Stimulated activated CD8-positive, alpha-beta memory T cell treated with anti-CD3 and anti-CD28 coated beads, Interleukin-12 subunit alpha, Interleukin-12 subunit beta, amount 100 ng/mL, for 24 hours (primary cell): Measurements from ENCODE around the gene WDR18.
"Not testable (repeated sequence)": the region's sequence is repeated elsewhere in the genome, so short reads cannot be mapped to it uniquely, and the experiment has no call there.

Experiments
- DNase-seq: peaks from one replicate; pipeline ENCODE4 v3.0.0-alpha.2; 2020; ENCODE audit errors: extremely low read depth

Gene WDR18

DNA sequence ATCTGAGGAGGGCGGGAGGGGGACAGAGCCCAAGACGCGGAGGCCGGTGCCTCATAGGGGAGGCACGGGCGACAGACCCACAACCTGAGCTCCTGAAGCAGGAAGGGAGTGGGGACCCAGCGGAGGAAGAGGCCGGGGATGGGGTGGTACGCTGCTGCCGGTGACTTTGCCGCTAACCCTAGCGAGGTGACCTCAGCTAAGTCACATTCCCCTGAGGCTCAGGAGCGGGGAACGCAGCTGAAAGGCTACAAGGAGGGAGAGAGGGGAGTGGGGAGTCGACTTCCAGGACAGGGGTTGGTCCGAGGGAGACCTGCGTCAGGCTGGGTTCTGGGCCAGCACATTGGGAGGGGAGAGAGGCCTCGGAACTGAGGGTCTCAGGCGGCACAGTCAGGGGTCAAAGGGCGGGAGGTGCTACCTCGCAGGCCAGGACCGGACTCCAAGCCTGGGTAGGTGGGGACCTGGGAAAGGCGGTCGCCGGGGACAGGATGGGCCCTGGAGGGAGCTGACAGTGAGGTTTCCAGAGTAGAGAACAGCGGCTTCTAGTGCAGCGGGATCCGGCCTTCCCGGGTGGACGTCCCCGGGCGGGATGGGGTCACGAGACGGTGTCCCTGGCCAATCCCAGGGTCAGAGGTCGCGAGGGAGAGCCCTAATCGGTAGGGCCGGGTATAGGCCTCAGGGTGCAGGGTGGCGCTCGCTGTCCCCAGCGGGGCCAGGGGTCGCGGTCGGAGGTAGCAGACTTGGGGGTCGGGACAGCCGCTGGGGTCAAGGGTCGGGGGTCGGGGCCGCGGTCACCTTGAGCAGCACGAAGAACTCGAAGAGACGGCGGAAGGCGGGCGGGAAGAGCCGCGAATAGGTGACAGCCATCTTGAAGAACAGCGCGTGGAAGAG is 36.1 kb downstream of the WDR18 start:
- DNase-seq: no peak

- peak; percentile 92 for DNase-seq
These were observed 36.8 kb downstream of the WDR18 start, which contains the start of gene TMEM259 for GRCh38 chr19:1020868-1021425. Gene TMEM259, minus strand, starts transcription at chr19:1021123. Its CDS starts 127 bp downstream, at chr19:1020996.

DNA sequence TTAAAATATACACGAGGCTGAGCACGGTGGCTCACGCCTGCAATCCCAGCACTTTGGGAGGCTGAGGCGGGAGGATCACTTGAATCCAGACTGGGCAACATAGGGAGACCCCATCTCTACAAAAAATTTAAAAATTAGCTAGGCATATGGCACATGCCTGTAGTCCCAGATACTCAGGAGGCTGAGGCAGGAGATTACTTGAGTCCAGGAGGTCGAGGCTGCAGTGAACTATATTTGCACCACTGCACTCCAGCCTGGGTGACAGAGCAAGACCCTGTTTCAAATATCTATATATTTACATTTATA is 39.7 kb downstream of the WDR18 start:
- not testable (repeated sequence) for DNase-seq

DNA sequence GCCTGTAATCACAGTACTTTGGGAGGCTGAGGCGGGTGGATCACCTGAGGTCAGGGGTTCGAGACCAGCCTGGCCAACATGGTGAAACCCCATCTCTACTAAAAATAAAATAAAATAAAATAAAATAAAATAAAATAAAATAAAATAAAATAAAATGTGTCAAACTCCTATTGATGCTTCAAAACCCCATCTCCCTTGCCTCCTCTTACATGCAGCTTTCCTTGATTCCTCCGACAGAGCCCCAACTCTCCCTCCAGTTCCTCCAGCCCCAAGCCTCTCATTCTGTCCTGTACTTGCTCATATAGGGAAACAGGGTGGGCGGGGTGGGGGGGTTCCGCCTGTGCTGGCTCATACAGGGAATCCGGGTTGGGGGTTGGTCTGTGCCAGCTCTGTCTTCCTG is 40.9 kb downstream of the WDR18 start:
- not testable (repeated sequence) for DNase-seq

GRCh38 chr19:1025960-1026782 is 42.0 kb downstream of the WDR18 start, which contains the start of gene CNN2:
Gene CNN2, plus strand, starts transcription at chr19:1026608. Its CDS starts 54 bp downstream, at chr19:1026662.
- no peak for DNase-seq

DNA sequence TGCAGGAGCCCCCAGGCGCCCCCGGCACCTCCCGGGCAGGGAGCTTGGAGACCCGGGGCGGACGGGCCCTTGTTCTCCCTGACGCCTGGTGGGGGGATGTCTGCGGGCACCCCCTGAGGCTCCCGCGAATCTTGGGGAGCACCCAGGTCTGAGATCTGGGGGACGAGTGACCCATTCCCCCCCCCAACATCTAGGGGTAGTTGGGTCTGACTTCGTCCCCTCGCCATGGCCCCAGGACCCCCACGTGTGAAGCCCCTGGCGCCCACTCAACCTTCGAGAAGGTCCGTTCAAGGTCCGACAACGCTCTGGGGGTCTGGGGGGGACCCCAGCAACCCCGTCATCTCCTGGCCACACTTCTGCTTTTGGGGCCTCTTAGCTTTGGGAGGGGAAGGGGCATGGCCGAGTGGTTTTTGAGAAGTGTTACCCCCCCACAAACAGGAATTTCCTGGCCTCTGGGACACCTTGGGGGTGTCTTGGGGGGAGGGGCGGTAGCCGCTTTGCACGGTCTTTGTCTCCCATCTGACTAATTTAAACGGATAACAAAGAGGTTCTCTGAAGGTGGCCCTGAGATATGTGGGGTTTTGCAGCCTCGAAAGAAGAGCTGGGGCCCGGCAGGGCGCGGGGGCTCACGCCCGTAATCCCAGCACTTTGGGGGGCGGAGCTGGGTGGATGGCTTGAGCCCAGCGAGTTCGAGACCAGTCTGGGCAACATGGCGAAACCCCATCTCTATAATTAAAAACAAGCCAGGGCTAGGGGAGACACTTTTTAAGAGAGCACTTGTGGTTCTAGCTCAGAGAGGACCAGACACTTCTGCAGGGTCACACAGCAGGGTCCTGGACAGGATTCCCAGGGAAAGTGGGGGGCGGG is 42.9 kb downstream of the WDR18 start:
- no peak for DNase-seq

DNA sequence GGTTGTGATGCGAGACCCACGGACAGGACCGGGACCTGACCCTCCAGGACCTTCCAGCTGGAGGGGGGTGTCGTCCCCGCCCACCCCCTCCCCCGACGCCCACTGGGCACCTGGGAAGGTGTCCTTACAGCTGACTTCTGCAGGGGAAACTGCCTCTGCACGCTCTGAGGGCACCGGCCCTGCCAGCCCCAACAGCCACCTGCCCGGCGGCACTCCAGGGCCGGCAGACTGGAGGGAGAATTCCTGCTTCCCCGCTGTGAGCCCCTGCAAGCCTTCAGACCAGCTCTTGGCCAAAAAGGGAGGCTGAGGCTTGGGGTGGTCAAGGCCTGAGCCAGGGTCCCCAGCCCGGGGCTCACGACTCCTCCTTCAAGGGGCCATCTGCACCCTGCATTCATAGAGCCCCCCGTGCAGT is 43.5 kb downstream of the WDR18 start:
- no peak for DNase-seq

DNA sequence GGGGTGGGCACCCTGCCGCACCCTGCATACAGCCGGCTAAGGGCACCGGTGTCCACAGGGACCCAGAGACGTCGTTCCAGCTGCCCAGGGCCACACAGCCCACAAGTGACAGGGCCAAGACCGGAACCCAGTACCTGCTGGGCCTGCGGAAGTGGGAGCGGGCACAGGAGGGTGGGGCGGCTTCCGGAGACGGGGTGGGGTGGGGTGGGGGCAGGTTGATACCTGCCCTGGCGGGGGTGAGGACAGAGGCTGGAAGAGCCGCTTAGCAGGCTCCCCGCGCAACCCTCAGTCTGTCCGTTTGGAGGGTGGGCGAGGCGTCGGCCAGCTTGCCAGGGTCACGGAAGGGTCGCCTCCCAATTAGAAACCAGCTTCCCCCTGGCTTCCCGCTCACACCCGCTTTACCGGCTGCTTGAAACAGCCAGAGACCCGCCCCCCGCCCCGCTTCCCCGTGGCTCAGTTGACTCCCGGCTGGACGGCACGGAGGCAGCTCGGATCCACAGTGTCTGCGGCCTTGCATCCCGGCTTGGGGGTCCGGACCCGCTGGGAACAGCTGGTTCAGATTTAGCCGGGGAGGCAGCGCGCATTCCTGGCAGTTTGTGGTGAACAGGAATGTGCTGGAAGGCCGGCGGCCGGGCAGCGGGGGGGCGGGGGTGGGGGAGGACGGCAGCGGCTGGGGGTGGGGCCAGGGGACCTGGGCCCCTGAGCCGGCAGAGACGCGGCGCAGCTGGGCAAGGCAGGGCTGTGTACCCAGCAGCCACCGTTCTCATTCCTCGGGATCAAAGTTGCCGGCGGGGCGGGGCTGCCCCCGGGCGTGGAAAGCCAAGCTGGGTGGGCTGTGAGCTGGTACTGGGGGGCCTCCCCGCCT is 44.1 kb downstream of the WDR18 start:
- no peak for DNase-seq

DNA sequence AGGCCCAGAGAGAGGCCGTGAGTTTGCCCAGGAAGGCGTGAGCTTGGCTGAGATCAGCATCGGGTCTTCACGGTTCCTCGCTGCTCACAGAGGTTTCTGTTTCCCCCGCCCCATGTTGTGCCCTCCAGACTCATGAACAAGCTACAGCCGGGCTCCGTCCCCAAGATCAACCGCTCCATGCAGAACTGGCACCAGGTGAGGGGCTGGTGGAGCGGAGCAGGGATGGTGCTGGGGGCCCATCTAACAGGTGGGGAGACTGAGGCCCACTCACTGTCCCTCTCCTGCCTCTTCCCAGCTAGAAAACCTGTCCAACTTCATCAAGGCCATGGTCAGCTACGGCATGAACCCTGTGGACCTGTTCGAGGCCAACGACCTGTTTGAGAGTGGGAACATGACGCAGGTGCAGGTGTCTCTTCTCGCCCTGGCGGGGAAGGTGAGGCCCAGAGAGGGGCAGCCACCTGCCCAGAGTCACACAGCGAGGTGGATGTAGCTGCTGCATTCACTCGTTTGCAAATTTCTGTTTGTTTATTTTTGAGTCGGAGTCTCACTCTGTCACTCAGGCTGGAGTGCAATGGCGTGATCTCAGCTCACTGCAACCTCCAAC is 48.2 kb downstream of the WDR18 start:
- DNase-seq: no peak

DNA sequence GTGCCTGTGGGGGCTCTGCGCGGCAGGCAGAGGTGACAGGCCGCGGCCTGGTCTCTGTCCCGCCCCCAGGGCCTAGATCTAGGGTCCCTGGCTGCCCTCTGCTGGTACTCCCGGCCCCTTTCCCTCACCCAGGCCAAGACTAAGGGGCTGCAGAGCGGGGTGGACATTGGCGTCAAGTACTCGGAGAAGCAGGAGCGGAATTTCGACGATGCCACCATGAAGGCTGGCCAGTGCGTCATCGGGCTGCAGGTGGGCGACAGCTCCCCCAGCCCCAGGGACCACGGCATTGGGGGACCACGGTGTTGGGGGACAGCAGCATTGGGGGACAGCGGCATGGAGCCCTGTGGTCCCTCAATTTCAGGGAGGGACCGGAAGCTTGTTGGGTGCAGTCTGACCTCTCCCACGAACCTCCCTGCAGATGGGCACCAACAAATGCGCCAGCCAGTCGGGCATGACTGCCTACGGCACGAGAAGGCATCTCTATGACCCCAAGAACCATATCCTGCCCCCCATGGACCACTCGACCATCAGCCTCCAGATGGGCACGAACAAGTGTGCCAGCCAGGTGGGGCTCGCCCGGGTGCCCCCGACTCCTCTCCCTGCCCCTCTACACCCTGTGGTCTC is 52.0 kb downstream of the WDR18 start:
- DNase-seq: no peak

DNA sequence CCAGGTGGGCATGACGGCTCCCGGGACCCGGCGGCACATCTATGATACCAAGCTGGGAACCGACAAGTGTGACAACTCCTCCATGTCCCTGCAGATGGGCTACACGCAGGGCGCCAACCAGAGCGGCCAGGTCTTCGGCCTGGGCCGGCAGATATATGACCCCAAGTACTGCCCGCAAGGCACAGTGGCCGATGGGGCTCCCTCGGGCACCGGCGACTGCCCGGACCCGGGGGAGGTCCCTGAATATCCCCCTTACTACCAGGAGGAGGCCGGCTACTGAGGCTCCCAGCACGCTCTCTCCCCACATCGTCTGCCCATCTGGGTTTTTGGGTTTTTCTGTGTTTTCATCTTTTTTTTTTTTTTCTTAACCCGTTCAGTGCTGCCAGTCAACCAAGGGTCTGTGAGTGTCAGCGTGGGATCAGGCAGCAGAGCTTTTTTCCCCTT is 53.5 kb downstream of the WDR18 start:
- DNase-seq: no peak

DNA sequence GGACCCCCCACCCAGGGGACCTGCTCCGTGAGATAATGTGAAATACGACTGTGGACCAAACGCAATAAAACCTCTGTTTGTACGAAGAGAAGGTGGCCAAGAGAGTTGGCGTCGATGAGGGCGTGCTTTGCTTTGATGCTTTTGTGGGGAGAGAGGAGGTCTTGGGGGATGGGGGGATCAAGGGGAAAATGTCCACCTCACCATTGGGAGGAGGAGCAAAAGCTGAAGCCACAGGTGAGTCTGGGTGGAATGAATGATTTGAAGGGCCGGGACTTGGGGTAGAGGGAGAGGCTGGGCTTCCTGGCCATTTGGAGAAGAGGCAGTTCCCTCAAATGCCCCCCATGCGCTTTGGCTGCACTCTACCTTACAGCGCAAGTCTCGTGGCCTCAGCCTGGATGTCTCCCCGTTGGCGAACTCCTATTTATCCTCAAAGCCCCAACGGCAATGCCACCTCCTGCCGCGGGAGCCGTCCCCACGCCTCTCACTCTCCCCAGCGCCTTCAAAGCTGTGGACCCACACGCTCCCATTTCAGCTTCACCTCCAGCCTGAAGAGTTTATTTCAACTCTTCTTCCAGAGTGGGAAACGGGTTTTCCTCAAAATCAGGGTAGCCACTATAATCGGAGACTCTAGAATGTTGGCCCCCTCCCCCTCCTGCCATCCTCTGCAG is 55.0 kb downstream of the WDR18 start:
- no peak for DNase-seq

DNA sequence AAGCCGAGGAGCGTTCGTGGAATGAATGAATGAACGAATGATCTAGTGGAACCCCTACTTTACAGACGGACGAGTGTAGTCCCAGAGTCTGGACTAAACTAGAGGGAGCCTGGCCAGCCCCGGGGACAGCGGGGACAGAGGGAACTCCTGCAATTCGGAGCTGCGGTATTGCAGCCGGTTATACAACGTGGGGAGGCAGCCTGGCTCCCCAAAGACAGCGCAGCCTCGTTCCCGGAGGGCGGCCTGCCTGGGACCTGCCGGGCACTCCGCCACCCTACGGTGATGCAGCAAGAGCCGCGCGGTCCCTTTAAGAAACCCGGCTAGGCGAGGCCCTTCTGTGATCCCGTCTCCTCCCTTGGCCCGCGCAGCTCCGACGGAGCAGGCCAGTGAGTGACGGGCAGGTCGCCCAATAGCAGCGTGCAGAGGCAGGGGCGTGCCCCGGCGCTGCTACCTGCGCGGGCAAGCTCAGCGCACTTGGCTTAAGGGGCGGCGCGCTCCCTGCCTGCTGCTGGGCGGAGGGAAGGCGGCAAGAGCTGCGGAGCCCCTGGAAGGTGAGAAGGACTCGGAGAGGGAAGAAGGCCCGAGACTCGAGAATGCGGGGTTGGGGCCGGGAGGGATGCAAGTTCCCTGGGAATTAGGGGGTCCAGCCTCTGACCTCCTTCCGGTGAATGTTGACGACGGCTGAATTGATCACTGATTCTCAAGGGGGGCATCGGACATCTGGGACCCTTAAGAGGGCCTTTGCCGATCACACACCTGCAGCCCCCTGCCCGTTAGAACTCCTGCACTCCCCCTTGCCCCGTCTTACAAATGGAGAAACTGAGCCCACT is 55.7 kb downstream of the WDR18 start, which contains the start of gene ABCA7:
ABCA7 (plus strand) TSS at position 462 of the 830 bp plus-strand sequence. CDS start 1,255 bp downstream, outside the sequence.
- peak; percentile 99 for DNase-seq

DNA sequence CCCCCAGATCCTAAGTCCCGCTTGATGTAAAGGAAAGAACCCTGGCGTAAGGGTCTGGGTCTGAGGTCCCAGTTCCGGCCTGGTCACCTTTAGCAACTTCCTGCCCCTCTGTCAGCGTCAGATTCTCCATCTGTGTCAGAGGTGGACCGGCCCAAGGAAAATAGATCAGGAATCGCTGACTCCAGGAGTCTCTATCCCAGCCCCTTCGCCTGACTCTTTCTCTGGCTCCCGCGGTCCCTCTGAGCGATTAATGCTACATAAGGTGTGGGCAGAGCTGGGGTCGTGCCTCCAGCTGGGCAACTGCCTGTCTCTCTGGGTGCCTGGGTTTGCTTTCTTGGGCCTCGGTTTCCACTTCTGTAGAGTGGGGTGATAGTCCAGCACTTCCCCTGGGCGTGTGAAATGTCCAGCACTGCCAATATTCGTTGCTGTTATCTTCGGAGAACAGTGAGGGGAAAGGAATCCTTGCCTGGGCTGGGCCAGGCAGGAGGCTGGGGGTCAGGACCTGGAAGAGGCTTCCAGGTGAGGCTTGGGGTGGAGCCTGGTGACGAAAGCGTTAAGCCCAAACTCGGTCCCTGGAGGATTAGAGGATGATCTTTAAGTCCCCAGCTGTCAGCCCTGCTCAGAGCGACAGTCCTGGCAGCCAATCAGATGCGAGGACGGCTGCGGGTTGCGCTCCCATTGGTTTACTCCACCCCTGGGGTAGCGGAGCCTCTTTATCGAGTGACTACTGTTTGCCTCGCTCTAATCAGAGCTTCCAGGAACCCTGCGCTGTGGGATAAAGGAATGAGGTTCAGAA is 56.5 kb downstream of the WDR18 start:
- DNase-seq: peak; percentile 71

GRCh38 chr19:1041272-1041834 is 57.2 kb downstream of the WDR18 start:
- no peak for DNase-seq

DNA sequence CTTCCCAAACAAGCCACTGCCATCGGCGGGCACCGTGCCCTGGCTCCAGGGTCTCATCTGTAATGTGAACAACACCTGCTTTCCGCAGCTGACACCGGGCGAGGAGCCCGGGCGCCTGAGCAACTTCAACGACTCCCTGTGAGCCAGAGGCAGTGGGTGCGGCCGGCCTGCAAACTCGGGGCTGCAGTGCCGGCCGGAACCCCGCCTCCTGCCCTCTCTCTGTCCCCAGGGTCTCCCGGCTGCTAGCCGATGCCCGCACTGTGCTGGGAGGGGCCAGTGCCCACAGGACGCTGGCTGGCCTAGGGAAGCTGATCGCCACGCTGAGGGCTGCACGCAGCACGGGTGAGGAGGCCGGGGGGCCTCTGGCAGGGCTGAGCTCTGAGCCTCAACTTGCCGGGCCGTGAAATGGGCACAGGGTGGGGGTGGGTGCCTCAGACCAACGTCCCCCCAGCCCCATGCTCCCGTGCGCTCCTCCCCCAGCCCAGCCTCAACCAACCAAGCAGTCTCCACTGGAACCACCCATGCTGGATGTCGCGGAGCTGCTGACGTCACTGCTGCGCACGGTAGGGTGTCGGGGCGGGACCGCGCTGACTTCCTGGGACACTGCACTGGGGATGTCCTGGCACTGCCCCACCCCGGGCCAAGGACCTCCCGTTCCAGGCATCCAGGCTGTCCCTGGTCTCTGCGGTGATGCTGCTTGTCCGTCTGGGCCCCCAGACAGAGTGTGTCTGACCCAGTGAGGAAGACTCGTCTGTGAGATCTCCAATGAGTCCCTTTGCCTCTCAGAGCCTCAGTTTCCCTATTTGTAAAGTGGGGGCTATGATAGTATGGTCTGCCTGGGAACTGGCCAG is 57.9 kb downstream of the WDR18 start:
- DNase-seq: no peak
